Stimulated activated CD4-positive, alpha-beta T cell treated with anti-CD3 and anti-CD28 coated beads, TNF-alpha, amount 100 ng/mL, for 4 hours (primary cell): ENCODE measurements around the gene EP400.

Experiments used
- DNase-seq, 3 experiments: peaks; one replicate each; pipeline ENCODE4 v3.0.0-alpha.2; 2020; ENCODE audit warnings: low read depth in 3 of 3

Gene EP400

DNA sequence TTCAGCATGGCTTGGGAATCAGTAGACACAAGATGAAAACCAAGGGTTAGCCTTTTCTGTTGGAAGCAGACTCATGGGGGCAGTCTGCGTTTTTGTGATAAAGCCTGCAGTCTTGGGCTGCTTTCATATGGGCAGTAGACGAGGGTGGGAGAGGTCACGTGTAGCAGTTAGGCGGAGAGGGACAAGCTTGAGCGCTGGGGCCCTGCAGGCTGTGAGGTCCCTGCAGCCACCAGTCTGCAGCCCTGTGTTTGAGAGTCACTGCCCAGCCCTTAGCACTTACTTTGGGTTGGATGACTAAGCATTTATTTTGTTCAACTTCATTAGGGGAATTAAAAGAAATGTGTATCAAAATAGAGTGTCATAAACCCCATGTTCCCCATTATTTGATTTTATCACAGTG is 37.2 kb downstream of the EP400 start:
- DNase-seq, result no peak

DNA sequence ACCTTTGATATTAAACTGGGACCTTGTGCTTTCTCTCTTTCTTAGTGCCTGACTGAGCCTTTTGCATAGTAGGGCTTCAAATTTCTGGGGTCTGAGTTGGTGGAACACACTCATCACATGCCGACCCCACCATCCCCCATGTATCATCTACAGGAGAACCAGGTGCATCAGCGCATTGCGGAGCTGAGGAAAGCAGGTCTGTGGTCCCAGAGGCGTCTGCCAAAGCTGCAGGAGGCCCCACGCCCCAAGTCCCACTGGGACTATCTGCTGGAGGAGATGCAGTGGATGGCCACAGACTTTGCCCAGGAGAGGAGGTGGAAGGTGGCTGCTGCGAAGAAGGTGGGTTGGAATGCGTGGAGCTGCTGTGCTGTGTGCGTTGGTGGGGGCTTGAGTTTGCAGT is 37.8 kb downstream of the EP400 start:
- no peak for DNase-seq

DNA sequence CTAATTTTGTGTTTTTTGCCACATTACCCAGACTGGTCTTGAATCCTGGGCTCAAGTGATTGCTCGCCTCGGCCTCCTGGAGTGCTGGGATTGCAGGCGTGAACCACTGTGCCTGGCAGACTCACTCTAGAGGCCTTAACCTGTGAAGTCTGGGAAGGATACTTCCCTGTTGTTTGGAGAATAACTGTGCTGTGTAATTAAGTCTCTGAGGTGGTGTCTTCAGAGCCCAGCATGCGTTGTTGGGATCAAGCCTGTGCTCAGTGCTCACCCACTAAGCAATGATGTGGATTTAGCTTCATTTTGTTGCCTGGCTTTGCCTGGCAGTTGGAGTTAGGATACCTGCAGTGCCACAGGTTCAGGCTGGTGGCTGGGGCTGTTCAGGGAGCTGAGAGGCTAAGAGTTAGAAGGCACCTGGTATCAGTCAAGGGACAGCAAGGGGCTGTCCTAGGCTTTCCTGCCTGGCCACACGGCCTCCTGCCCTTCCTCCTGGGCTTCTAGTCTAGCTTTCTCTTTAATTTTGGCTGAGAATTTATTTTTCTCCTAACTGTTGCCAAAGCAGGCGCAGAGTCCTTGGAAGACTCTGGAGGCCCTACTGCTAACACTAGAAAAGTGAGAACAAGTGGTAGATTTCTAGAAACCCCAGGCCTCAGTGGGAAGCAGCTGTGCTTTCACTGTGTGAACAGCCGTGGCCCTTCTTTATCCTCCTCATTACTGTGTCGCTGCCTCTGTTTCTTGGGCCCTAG is 38.5 kb downstream of the EP400 start:
- no peak for DNase-seq

DNA sequence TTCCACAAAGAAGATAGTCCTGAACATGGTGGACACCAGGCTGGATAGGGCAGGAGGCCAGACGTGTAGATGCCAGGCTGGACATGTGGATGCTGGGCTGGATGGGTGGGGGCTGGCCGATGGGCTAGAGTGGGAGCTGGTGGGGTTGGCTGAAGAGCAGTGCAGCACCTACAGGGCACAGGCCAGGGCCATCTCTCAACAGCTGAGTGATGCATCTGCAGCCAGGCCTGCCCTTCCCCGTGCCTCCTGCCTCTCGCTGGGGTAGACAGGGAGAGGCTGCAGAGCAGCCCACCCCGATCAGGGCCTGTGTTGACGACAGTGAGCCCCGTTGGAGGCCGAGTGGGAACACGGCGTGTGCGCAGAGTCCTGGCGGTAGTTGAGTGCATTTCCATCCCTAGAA is 39.3 kb downstream of the EP400 start:
- DNase-seq, result no peak

DNA sequence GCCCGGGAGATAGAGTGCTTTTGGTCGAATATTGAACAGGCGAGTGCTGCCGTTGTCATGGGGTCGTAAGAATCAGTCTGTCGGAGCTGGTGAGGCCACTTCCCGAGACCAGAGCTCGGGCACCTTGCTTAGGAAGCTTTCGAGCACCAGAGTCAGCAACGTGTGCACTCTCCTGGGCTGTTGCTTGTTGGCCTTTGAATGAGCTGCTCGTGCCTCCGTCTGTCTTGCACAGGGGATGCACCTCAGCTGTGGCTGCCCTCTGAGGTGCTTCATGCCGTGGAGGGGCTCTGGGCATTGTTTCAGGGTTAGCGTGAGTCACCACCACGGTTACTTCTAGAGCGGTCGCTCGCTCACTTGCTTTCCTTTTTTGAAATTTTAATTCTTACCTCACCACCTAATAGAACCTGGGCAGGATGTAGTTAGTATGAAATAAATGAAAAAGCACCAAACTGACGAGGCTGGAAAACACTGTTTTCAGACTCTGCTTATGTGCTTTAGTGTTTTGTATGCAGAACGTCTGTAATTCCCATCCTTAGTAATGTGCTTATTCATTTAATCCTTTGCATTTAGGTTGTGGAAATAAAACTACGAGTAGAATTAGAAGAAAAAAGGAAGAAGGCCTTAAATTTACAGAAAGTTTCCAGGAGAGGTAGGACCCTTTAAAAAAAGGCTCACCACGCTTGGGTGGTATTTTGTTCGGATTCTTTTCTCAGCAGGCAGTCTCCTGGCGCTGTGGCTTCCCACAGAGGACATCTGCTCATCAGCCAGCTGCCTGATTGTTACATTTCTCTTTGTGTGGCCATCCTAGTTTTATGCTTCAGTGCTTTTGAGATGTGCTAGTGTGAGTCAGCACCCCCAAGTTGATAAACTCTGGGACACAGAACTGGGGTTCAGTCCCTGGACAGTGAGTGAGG is 40.6 kb downstream of the EP400 start:
- no peak for DNase-seq

DNA sequence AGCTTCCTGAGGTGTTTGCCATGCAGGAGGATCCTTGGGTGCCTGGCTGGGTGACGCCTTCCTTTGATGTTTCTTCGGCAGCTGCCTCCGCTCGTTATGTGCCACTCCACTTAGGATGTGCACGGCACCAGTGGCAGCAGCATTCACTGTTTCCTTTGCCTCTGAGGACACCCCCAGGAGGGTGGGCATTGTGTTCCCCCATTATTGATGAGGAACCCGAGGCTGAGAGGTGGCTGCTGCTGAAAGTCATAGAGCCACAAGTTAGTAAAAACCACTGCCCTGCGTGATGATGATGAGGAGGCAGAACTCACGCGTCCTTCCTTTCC is 41.2 kb downstream of the EP400 start:
- DNase-seq, result no peak

DNA sequence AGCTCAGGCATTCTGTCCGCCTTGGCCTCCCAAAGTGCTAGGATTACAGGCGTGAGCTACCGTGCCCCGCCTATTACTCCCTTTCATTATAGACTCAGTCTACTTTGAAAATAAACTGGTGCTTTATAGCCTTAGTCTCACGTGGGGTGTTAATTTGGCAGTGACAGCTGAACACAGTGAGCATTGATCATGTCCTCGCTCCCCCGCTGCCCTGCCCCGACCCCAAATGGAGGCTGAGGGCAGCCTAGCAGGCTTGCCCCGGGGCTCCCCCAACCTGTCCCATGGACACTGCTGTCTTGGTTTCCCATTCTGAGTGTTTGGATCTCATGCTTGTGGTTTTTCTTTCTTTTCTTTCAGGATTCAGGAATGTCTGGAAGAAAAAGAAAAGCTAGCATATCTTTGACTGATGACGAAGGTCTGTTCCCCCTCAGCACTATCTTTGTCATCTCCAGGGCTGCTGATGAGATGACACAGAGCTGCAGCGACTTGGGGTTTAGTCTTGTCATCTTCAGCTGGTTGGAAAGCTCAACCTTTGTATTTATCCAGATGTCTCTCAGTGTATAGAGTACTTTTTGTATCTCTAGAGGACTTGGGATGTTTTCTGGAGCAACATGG is 42.2 kb downstream of the EP400 start:
- DNase-seq, result no peak

DNA sequence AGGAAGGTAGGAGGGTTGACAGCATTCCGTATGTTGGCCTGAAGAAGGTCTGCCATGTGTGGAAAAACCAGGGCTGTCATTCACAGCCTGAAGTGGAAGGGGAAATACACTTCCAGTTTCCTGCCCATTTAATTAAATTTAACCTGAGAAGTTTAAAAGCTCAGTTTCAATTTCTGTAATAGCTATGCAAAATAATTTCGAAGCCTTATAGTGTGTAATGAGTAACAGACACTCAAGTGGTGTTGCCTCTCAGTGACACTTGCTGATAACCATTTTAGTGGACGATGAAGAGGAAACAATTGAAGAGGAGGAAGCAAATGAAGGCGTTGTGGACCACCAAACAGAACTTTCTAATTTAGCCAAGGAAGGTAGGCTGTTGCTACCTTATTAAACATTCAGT is 44.8 kb downstream of the EP400 start:
- no peak for DNase-seq

DNA sequence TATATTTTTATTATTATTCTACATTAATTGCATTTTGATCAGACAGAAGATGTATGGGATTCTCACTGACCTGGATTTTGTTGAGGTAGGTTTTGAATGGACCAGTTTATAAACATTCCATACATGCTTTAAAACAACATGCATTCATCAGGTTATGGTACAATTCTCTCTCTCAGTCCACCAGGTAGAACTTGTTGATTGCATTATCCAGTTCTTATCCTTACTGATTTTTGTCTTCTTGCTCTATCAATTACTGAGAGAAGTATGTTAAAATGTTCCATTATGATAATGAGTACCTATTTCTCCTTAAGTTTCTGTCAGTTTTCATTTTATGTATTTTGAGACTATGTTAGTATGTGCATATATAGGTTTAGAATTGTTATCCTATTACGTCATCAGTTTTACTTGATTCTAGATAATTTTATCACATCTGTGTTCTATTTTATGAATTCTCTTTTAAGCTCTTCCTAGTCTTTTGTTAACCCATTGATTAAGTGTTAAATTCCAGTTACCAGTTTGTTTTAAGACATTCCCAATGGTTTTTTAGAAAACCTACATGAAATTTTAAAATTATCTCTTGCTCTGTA is 50.6 kb downstream of the EP400 start:
- no peak for DNase-seq

DNA sequence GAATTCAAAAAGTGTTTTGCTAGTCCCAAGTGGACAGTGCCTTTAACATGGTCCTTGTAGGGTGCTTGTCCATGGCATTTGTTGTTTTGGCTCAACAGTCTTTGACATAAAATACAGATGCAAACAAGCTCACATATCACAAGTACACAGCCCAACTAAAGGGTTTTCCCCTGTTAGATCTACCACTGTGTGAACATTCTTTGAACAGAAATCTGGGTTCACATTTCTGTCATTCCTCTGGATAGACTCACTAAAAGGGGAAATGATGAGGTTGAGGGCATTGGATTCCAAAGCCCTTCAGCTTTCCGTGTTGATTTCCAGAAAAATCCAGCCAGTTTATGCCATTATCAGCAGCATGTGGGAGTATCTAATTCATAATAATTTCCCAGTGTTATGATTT is 54.1 kb downstream of the EP400 start:
- no peak for DNase-seq

DNA sequence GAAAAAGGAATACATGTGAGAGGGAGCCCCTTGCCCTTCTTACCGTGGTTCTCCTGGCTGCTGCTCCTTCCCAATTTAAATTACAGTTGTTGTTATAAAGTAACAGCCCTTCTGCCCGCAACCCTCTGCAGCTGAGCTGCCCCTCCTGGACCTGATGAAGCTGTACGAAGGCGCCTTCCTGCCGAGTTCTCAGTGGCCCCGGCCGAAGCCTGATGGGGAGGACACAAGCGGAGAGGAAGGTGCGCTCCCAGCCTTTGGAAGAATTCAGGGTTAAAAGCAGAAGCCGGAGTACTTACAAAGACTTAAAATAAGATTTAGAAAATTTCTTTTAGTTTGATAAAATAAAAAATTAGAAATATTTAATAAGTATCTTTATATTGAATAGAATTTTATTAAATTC is 55.2 kb downstream of the EP400 start:
- DNase-seq, result no peak

DNA sequence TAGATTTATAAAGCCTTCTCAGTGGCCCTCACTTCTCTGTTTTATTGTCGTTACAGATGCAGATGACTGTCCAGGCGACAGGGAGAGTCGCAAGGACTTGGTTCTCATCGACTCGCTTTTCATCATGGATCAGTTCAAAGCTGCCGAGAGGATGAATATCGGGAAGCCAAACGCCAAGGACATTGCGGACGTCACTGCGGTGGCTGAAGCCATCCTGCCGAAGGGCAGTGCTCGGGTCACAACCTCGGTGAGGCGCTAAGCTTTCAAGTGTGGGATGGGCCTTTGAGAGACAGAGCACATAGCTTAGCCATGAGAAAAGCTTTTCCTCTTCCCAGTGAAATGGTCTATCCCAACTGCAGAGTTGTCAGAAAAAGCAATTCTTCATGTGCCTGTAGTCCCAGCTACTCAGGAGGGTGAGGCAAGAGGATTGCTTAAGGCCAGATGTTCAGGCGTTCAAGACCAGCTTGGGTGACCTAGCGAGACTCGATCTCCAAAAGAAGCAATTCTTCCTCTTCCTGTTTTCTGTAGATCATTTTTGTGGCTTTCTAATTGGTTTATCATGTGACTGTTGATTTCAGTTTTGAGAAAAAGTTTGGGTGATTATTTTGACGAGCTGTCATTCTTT is 56.4 kb downstream of the EP400 start:
- no peak for DNase-seq

DNA sequence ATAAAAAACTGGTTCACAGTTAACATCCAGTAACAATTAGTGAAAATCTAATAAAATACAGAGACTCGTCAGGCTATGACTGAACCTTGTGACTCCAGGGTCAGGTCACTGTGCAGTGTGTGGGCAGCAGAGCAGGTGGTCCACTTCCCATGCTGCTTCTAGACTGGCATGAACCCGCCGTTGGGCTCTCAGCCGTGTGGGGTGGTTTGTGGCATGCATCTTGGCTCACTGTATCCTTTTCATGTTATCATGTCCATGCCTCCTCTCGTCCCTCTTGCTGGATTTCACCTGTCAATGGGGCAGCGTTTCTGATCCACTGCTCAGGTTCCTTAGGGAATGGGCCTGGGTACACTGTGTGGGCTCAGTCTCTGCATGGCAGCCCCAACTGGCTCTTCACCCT is 57.3 kb downstream of the EP400 start:
- DNase-seq, result no peak

DNA sequence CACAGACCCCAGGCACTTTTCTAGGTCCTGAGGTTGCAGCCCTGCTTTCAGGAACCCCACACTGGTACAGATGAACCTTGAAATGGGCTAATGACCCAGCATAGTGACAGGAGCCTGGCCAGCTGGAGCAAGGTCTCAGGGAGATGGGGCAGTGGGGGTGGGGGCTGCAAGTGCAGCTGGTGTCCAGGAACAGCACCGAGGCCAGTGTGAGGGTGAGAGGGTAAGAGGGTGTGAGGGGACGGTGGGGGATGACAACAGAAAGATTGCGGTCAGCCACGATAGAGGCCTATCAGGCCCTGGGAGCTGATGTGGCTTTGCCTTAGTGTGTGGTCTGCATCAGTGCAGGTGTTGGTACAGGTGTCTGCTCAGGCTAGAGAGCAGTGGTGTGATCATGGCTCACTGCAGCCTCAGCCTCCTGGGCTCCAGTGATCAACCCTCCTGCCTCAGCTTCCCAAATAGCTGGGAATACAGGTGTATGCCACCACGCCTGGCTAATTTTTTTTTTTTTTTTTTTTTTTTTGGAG is 59.7 kb downstream of the EP400 start:
- no peak for DNase-seq

DNA sequence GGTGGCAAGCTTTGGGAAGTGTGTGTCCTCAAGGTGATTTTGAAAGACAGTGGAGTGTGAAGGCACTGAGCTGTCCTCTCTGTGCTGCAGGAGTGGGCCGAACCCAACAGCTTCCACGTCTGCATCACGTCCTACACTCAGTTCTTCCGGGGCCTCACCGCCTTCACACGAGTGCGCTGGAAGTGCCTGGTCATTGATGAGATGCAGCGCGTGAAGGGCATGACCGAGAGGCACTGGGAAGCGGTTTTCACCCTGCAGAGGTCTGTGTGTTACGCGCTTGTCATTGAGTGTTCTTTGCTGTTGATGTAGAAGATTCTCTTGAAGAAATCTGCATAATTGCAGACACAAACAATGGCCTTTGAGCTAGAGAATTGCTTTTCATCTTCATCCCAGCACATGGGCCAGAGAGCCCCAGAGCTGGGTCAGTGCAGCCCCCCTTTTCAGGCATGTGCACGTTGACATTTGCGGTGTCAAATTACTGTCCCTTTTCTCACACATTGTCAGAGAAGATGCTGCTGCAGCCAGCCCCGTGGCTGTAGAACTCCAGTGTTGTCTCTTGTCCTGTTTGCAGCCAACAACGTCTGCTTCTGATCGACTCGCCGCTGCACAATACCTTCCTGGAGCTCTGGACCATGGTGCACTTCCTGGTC is 63.3 kb downstream of the EP400 start:
- DNase-seq, result no peak

DNA sequence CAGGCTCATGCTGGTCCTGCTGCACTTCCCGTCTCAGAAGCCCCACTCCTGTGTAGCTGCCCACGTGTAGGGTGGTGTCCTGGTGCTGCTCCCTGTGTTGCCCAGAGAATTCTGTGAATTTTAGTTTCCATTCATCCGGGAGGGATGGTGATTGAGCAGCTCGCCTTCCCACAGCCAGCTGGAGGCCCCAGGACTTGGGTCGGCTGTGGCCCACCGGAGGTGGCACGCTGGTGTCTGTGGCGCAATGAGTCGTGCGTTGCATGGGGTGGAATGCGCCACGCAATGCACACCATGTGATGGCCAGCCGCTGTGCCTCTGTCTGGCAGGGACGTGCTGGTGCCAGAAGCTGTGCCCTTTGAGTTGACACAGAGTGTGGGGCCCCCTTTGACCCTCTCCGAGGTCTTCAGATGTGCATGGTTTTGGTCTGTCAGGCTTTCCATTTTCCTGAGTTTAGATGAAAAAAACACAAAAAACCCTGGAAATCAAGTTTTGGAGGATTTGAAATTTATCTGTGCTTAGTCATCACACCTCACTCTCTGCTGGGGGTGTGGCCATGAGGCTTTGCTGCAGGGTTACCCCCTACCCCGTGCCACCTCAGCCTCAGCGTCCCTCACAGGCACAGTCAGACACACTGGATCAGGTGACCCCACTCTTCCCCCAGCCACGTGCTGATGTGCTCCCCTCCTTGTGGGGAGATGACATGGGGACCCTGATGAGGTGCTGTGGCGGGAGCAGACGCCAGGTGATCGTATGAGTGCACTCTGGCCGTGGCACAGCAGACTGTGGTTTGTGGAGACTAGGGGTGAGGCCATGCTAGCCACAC is 64.6 kb downstream of the EP400 start:
- no peak for DNase-seq

DNA sequence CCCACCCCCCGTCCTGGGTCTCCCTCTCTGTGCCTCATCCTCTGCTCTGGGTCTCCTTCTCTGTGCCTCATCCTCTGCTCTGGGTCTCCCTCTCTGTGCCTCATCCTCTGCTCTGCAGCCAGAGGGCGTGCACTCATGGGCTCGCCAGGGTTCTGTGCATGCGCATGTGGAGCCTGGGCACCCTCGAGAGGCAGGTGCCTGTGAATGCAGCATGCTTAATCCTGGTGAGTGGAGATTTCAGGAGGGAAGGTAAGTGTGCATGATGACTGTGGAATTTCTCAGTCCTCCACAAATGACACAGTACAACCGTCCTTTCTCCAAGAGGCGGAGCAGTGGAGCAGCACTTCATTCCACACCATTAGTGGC is 65.2 kb downstream of the EP400 start:
- no peak for DNase-seq

DNA sequence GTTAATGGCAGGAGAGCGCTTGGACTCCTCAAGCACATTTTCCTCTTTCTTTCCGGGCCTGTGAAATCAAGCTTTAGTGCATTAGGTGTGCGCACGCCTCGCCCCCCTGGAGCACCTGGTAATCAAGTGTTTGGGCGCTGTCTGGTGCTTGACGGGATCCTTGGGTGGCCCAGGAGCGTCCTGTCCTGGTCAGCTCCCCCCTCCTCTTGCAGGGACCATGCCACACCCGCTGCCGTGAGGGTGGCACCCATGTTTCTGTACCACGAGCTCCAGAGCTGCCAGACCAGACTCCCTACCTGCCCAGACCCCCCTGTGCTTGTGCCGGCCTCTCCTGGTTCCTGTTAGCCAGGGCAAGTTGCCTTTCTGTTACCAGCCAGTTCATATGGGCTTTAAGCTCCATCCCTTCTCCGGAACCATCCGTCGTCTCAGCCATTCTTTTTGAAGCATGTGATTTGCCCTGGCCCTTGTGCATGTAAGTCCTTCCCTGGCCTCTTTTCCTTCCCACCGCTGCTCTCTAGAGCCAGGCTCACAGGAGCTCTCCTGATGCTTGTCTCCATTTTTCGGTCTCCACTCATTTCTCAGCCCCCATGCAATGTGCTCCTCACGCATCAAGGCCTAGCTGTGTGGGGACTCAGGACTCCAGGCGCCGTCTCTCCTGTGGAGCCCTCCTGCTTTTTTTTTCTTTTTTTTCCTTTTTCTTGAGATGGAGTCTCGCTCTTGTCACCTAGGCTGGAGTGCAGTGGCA is 66.1 kb downstream of the EP400 start:
- no peak for DNase-seq

DNA sequence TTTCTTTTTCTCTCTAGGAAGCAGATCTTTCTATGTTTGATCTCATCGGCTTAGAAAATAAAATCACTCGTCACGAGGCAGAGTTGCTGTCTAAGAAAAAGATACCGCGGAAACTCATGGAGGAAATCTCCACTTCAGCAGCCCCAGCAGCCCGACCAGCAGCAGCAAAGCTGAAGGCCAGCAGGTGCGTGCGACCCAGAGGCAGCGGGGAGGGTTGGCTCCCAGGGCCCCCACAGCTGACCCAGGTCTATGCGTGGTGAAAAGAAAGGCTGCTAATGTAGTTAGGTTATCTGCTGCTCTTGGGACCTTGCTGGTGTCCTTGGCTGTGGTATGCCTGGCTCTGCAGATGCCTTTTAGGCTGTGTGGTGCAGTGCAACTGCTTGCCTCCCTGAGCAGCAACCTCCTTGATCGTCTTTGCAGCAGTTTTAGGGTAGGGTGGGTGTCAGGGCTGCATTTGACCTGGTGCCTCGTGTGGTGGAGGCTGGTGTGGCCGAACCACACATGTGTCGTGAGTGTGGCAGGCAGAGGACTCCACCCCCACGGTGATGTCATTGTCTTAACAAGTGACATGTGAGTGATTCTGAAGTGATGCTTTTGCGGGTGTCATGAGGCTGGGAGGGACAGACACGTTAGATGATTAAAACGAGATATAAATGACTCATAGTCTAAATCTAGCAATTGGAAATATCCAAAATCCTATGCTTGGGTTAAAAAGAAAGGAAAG is 68.6 kb downstream of the EP400 start:
- no peak for DNase-seq
